Choroid plexus epithelial cell (primary cell): ENCODE measurements around the gene PTGR2.
A peak's percentile ranks its signal among the peaks of the same experiment; 100 is the strongest.
"Not testable (repeated sequence)": the region's sequence is repeated elsewhere in the genome, so short reads cannot be mapped to it uniquely, and the experiment has no call there.

ENCODE experiments used
- DNase-seq: peaks from one replicate; pipeline ENCODE4 v3.0.0-alpha.2; 2010; ENCODE audit warnings: low read depth
- H3K4me3 ChIP-seq: 2 replicates; pipeline ENCODE4 v1.5.1; 2011; ENCODE audit warnings: low read depth, mild to moderate bottlenecking, control low read depth, low read length, moderate library complexity
- CTCF ChIP-seq: conservative IDR thresholded peaks from 2 replicates; pipeline ENCODE4 v1.5.1; 2011; ENCODE audit warnings: low read depth, mild to moderate bottlenecking, control low read depth, inconsistent platforms, low read length, moderate library complexity

Gene PTGR2

GRCh38 chr14:73823339-73823885 lies 28.2 kb upstream of the PTGR2 start:
- DNase-seq: no peak
- no peak for TF ChIP-seq CTCF
- no peak overlapping the region for H3K4me3 ChIP-seq

GRCh38 chr14:73824127-73824526 lies 27.5 kb upstream of the PTGR2 start:
- no peak for DNase-seq
- TF ChIP-seq CTCF: no peak
- no peak overlapping the region for H3K4me3 ChIP-seq

- TF ChIP-seq CTCF: no peak
- DNase-seq: no peak
Measured at GRCh38 chr14:73824536-73824935, 27.1 kb upstream of the PTGR2 start.

GRCh38 chr14:73825551-73826188 lies 26.0 kb upstream of the PTGR2 start:
- TF ChIP-seq CTCF: peak; percentile 96
- DNase-seq: peak; percentile 89
- H3K4me3 ChIP-seq: no peak overlapping the region

More at GRCh38 chr14:73824536-73824935, 27.1 kb upstream of the PTGR2 start:
- no peak overlapping the region for H3K4me3 ChIP-seq

- TF ChIP-seq CTCF: peak; percentile 57
- not testable (repeated sequence) for H3K4me3 ChIP-seq
- DNase-seq: peak; percentile 29
Measured at GRCh38 chr14:73827190-73827589, 24.4 kb upstream of the PTGR2 start.

- no peak for DNase-seq
- H3K4me3 ChIP-seq: no peak overlapping the region
- TF ChIP-seq CTCF: no peak
Measured at GRCh38 chr14:73829071-73829470, 22.6 kb upstream of the PTGR2 start.
